Pons (tissue), 1 donor: ENCODE measurements around the gene OVOL1.
"Not testable (repeated sequence)": the region's sequence is repeated elsewhere in the genome, so short reads cannot be mapped to it uniquely, and the experiment has no call there.

ENCODE experiments used
- DNase-seq: peaks from one replicate; pipeline ENCODE4 v3.0.0-alpha.2; 2016; ENCODE audit warnings: low spot score

Gene OVOL1

GRCh38 chr11:65816696-65817095, 29.8 kb downstream of the OVOL1 start:
- no peak for DNase-seq

DNA sequence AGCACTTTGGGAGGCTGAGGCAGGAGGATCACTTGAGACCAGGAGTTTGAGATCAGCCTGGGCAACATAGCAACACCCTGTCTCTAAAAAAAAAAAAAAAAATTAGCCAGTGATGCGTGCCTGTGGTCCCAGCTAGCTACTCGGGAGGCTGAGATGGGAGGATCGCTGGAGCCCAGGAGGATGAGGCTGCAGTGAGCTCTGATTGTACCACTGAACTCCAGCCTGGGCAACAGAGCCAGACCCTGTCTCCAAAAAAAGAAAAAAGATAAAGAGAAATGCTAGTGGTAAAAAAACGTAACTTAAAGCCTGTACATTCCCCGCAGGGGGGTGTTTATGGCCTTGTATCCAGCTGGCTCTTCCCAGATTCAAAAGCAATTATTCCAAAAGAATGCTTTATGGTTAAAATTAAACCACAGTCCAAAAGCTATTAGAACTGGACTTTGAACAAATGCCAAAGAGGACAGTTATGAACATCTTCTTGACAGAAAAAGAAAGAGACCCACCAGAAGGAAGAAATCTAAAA, 30.5 kb downstream of the OVOL1 start:
- DNase-seq = peak; percentile 26

- peak; percentile 85 for DNase-seq
Observed at GRCh38 chr11:65817835-65818680, 31.2 kb downstream of the OVOL1 start.

GRCh38 chr11:65821107-65821506, 34.2 kb downstream of the OVOL1 start:
- DNase-seq = no peak

DNA sequence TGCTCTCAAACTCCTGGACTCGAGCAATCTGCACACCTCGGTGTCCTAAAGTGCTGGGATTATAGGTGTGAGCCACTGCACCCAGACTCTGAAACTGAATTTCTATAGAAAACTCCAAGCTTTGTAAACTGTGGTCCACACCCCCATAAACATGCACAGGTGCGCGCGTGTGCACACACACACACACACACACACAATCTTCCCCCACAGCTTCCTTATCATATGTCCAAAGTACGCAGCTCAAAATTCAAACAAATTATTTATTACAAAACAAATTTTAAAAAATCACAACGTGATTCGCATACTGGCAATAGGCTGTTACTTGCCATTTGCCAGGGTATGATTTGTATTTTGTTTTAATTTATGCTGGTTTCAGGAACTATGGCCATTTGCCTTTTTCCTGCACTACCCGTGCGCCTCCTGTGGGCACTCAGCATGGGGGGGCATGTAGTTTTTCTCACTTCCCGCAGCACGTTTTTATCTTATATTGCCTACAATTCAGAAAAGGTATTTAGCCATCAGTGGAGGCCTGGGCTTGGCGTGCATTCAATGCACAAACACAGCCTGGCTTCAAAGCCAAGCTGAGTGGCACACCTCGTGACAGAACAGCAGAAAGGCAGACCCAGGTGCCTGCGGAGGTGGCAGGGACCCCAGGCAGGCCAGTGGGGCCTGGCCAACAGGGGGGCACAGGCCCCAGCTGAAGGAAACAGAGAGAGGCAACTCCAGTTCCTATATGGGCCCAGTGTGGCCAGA, 36.1 kb downstream of the OVOL1 start:
- DNase-seq = no peak

DNA sequence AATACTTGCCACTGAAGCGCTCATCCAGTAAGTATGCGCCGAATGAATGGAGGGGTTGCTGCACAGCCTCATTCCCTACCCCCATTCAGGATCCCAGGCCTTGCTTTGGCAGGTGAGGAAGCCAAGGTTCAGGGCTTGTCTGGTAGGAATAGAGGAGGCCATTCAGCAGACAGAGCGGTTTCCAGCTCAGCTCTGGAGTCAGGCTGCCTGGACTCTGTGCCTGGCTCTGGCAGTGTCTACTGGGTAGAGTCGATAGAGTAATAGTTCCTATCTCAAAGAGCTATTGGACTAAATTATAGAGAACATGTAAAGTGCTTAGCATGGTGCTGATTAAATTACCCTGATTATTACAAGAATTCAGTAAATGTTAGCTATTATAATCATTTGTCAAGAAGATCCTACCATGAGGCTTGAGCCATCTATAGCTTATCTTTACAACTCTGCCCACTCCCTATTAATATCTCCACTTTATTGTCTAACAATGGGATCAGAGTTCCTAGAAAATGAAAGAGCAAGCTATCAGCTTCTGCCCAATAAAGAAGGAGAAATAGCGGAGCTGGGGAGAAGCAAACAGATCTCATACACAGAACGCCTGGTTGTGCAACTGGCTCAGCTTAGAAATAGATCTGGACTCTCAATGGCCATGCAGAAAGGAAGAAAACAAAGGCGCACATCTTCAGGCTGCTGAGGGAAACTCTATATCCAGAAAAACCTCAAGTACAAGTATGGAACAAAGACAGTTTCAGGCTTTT, 40.3 kb downstream of the OVOL1 start:
- no peak for DNase-seq

DNA sequence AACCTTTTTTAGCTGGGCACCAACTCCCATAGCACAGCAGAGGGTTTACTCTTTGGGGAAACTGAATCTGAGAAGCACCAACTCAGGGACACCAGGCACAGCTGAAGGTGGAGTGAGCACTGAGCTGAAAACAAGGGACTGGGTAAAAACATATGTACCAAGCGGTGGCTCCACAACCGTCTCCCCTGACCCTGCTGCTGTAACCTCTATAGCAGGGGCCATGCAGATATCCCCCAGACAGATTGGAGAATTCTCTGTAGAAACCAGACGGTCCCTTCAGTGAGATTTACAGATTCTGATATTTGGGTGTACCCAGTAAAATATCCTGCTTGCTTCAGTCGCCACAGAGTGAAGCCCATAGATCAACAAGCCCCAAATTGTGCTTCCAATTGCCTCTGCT, 42.6 kb downstream of the OVOL1 start:
- no peak for DNase-seq

GRCh38 chr11:65832231-65832630, 45.4 kb downstream of the OVOL1 start:
- not testable (repeated sequence) for DNase-seq

DNA sequence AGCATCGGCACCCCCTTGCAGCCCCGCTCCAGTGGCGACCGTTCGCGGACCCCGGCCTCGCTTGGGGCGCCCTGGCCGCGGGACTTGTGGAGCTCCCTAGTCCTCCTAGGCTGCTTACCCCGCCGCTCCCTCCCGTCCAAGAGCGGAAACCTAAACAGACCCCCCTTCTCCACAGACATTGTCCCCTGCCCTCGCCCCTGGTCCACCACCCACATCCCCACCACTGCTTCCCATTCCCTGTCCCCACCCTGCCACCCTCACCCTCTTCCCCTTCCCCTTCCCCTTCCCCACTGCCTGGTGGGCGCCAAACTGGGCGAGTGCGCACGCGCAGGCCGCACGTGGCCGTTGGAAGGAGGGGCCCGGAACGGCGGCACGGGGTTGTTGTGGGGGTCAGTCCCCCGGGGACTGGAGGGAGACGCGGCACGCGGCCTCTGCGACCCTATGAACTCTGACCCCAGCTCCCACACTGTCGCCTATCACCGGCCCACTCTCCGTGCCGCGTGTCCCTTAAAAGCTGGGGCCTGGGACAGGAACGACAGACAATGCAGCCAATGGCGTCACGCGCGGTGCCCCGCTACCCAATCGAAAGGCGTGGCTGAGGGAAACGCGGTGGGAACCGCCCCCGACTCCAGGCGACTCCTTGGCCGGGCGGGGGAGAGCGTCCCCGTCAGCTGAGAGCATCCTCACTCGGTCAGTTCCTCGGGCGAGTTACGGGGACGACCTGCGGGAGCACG, 46.6 kb downstream of the OVOL1 start, which contains the start of gene SNX32:
Gene SNX32, plus strand, starts transcription at position 667 of the 734 bp plus-strand sequence. CDS start 103 bp downstream, outside the sequence.
- peak; percentile 93 for DNase-seq

DNA sequence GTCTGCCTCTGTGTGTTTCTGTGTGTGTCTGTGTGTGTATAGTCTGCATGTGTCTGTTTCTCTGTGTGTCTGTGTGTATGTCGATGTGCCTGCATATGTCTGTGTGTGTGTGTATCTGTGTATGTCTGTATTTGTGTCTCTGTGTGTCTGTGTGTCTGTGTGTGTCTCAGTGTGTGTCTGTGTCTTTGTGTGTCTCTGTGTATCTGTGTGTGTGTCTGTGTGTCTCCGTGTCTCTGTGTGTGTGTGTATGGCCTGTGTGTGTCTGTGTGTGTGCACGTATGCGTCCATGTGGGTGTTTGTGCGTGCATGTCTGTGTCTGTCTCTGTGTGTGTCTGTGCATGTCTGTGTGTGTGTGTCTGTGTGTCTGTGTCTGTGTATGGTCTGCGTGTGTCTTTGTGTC, 47.3 kb downstream of the OVOL1 start:
- no peak for DNase-seq

GRCh38 chr11:65842144-65842543, 55.3 kb downstream of the OVOL1 start:
- DNase-seq = no peak

DNA sequence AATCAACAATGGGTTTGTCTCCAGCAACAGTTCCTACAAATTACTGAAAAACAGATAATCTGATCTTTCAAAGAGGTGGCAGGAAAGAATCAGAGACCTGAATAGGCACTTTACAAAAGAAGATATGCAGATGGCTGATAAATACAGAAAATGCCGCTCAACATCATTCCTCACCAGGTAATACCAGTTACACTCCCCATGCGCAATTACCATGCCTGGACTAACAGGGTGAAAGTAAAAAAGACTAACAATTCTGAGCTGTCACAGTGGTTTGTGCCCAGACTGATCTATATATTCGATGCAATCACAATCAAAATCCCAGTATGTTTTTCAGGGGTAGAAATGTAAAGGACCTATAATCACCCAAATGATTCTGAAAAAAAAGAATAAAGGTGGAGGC, 56.9 kb downstream of the OVOL1 start:
- no peak for DNase-seq

GRCh38 chr11:65844231-65844872, 57.5 kb downstream of the OVOL1 start:
- DNase-seq = no peak
